Upper lobe of left lung (tissue), 6 donors: ENCODE measurements around the gene AREL1. TPM values are rescaled to one million over a fixed set of nuclear protein-coding genes. Genes with fewer than 3 reads are reported as not detected.

Experiments
- ATAC-seq, 2 donors: fragments of 200-7000 bp; cut with Tn5 transposase; one replicate each; pipeline ENCODE4 v1.9.1; 2022; ENCODE audit warnings: mild to moderate bottlenecking in 2 of 2, moderate library complexity in 2 of 2; ENCODE audit not compliant: low FRiP score in 2 of 2
- DNase-seq, 2 donors: peaks; one replicate each; pipeline ENCODE4 v3.0.0-alpha.2; 2019 to 2020
- H3K27ac ChIP-seq, 4 donors: fragments of 200-600 bp; sonication (generic); one replicate each; pipeline ENCODE4 v1.5.1; 2016 to 2019
- H3K27me3 ChIP-seq, 4 donors: fragments of 200-600 bp; sonication (generic); one replicate each; pipeline ENCODE4 v1.5.1; 2017 to 2019
- H3K36me3 ChIP-seq, 4 donors: fragments of 200-600 bp; sonication (generic); one replicate each; pipeline ENCODE4 v1.5.1; 2016 to 2019
- H3K4me1 ChIP-seq, 4 donors: fragments of 200-600 bp; sonication (generic); one replicate each; pipeline ENCODE4 v1.5.1; 2018 to 2019
- H3K4me3 ChIP-seq, 4 donors: fragments of 200-600 bp; sonication (generic); one replicate each; pipeline ENCODE4 v1.5.1; 2017 to 2019; ENCODE audit warnings: mild to moderate bottlenecking in 2 of 4, moderate library complexity in 1 of 4
- H3K9me3 ChIP-seq, 4 donors: fragments of 200-600 bp; sonication (generic); one replicate each; pipeline ENCODE4 v1.5.1; 2018 to 2019
- CTCF ChIP-seq, 6 experiments: fragments of 450-650 bp in 4 of 6; fragments of 200-600 bp in 2 of 6; sonication (generic) in 2 of 6; IDR thresholded peaks; one replicate each; pipeline ENCODE4 v1.5.1; 2016 to 2019; ENCODE audit warnings: antibody characterized with exemption in 6 of 6
- EP300 ChIP-seq, 4 donors: sonication (generic); formaldehyde crosslinking; IDR thresholded peaks; one replicate each; pipeline ENCODE4 v1.5.1; 2017; ENCODE audit warnings: antibody characterized with exemption in 4 of 4, control low read depth in 2 of 4
- POLR2A ChIP-seq, 4 donors: fragments of 450-650 bp; IDR thresholded peaks; one replicate each; pipeline ENCODE4 v1.5.1; 2016 to 2017; ENCODE audit warnings: antibody characterized with exemption in 4 of 4, mild to moderate bottlenecking in 2 of 4
- POLR2AphosphoS5 ChIP-seq, 2 donors: sonication (generic); formaldehyde crosslinking; IDR thresholded peaks; one replicate each; pipeline ENCODE4 v1.5.1; 2017; ENCODE audit warnings: antibody characterized with exemption in 2 of 2
- WGBS, 2 donors: methylation state at CpG; one replicate each; pipeline ENCODE4 v1.1.5; 2017 to 2018; 5-methylcytosine and 5-hydroxymethylcytosine counted together
- total RNA-seq, 6 donors: library from RNA; depleted of rRNA in 4 of 6; stranded (reverse); fragments of >200 nt in 4 of 6; gene quantifications; one replicate each; pipeline versions ENCODE4 v1.1.0 to v1.2.1, GENCODE V29; 2016 to 2021
- donor health status: DM: no; HTN: no; CAD: no; lungs with moderate emphysema.
- donor health status: DM: no; HTN: yes; CAD: no; lungs with severe emphysema.

AREL1 gene
- total RNA-seq, 6 donors from 2014 or later: 13.5 to 44.0 (median 28.9) TPM

- Histone ChIP-seq H3K4me3 (no peak overlapping the region), H3K9me3 (no peaks in the 10 kb centered on the region), H3K4me1 (peaks cover 4 to 22% (median 11%) of the 10 kb centered on the region in 4 donors), H3K36me3 (peaks cover 0 to 7% (median 4%) of the 10 kb centered on the region in 4 donors), H3K27ac (no peak overlapping the region), H3K27me3 (no peaks in the 10 kb centered on the region)
- 89 to 94% methylated on average over 4 of the region's 4 CpGs for WGBS, 2 donors
- DNase-seq: no peak
- no peak for ATAC-seq
- TF ChIP-seq CTCF (IDR thresholded peaks at IDR 0.05) (no peak), POLR2A (IDR thresholded peaks at IDR 0.05) (no peak), POLR2AphosphoS5 (IDR thresholded peaks at IDR 0.05) (no peak), EP300 (IDR thresholded peaks at IDR 0.05) (no peak)
Measured at GRCh38 chr14:74695406-74695805, 17.5 kb downstream of the AREL1 start.

- H3K27ac ChIP-seq: no peak overlapping the region
- H3K4me3 ChIP-seq: no peak overlapping the region
- peaks cover 0 to 19% (median 9%) of the 10 kb centered on the region in 4 donors for H3K36me3 ChIP-seq
- peaks cover 4 to 15% (median 10%) of the 10 kb centered on the region in 4 donors for H3K4me1 ChIP-seq
- TF ChIP-seq POLR2AphosphoS5 (IDR thresholded peaks at IDR 0.05): no peak
- no peak for TF ChIP-seq EP300 (IDR thresholded peaks at IDR 0.05)
- no peak for TF ChIP-seq CTCF (IDR thresholded peaks at IDR 0.05)
- TF ChIP-seq POLR2A (IDR thresholded peaks at IDR 0.05): no peak
- WGBS, 2 donors: 93 to 95% methylated on average over 3 of the region's 3 CpGs
- H3K27me3 ChIP-seq: no peaks in the 10 kb centered on the region
- ATAC-seq: no peak
- no peaks in the 10 kb centered on the region for H3K9me3 ChIP-seq
- no peak for DNase-seq
Measured at GRCh38 chr14:74693191-74693590, 19.7 kb downstream of the AREL1 start.

- ATAC-seq (no peak), DNase-seq (no peak)
- Histone ChIP-seq H3K4me3 (no peak overlapping the region), H3K4me1 (peaks cover 0 to 8% (median 3%) of the 10 kb centered on the region in 4 donors), H3K27ac (no peak overlapping the region), H3K36me3 (peaks cover 0 to 22% (median 16%) of the 10 kb centered on the region in 4 donors), H3K9me3 (no peaks in the 10 kb centered on the region), H3K27me3 (no peaks in the 10 kb centered on the region)
- WGBS, 2 donors: 62 to 68% methylated on average over 2 of the region's 2 CpGs
- TF ChIP-seq POLR2AphosphoS5 (IDR thresholded peaks at IDR 0.05) (no peak), POLR2A (IDR thresholded peaks at IDR 0.05) (no peak), CTCF (IDR thresholded peaks at IDR 0.05) (no peak), EP300 (IDR thresholded peaks at IDR 0.05) (no peak)
Measured at GRCh38 chr14:74691456-74691855, 21.4 kb downstream of the AREL1 start.

GRCh38 chr14:74685921-74686678 is 26.8 kb downstream of the AREL1 start:
- Histone ChIP-seq H3K9me3 (no peaks in the 10 kb centered on the region), H3K27ac (no peak overlapping the region), H3K27me3 (no peaks in the 10 kb centered on the region), H3K36me3 (peaks cover 5 to 65% (median 35%) of the 10 kb centered on the region in 4 donors), H3K4me1 (peaks cover 0 to 6% (median 0%) of the 10 kb centered on the region in 4 donors), H3K4me3 (no peak overlapping the region)
- DNase-seq (no peak), ATAC-seq (peak in 1 of 2 donors; percentile 51)
- 85 to 86% methylated on average over 3 of the region's 3 CpGs for WGBS, 2 donors
- no peak for TF ChIP-seq POLR2A (IDR thresholded peaks at IDR 0.05)
- no peak for TF ChIP-seq POLR2AphosphoS5 (IDR thresholded peaks at IDR 0.05)
- no peak for TF ChIP-seq EP300 (IDR thresholded peaks at IDR 0.05)
- TF ChIP-seq CTCF (IDR thresholded peaks at IDR 0.05): no peak
